Liver (tissue), 9 donors: ENCODE data around the gene TMEM255B. TPM values are rescaled to one million over a fixed set of nuclear protein-coding genes. Genes with fewer than 3 reads are reported as not detected.
"Not testable (repeated sequence)": the region's sequence is repeated elsewhere in the genome, so short reads cannot be mapped to it uniquely, and the experiment has no call there.

Source experiments
- DNase-seq: peaks from one replicate; pipeline ENCODE4 v3.0.0-alpha.2; 2017; ENCODE audit warnings: low spot score
- H3K27ac ChIP-seq, 2 donors: one replicate each; pipeline ENCODE4 v1.7.0; 2013; ENCODE audit warnings: inconsistent platforms in 2 of 2, low read length in 2 of 2, control low read depth in 1 of 2, low read depth in 1 of 2, mild to moderate bottlenecking in 1 of 2
- H3K27me3 ChIP-seq, 4 donors: one replicate each; pipeline versions ENCODE4 v1.6.1 to v1.7.0; 2013; ENCODE audit warnings: low read length in 3 of 4, inconsistent platforms in 1 of 4, mild to moderate bottlenecking in 1 of 4, moderate library complexity in 1 of 4; ENCODE audit not compliant: control insufficient read depth in 4 of 4, insufficient read depth in 4 of 4
- H3K36me3 ChIP-seq, 4 donors: one replicate each; pipeline versions ENCODE4 v1.6.1 to v1.7.0; 2013; ENCODE audit warnings: low read length in 3 of 4, mild to moderate bottlenecking in 3 of 4, low read depth in 1 of 4, moderate library complexity in 1 of 4; ENCODE audit not compliant: control insufficient read depth in 4 of 4, insufficient read depth in 3 of 4
- H3K4me1 ChIP-seq, 4 donors: one replicate each; pipeline versions ENCODE4 v1.6.1 to v1.7.0; 2013; ENCODE audit warnings: low read length in 3 of 4, mild to moderate bottlenecking in 3 of 4, moderate library complexity in 1 of 4; ENCODE audit not compliant: control insufficient read depth in 4 of 4, insufficient read depth in 4 of 4
- H3K4me3 ChIP-seq, 3 donors: one replicate each; pipeline versions ENCODE4 v1.6.1 to v1.7.0; 2013; ENCODE audit warnings: low read length in 3 of 3, control low read depth in 1 of 3, low read depth in 1 of 3, mild to moderate bottlenecking in 1 of 3
- H3K9ac ChIP-seq, 2 donors: one replicate each; pipeline ENCODE4 v1.7.0; 2013; ENCODE audit warnings: low read length in 2 of 2, mild to moderate bottlenecking in 2 of 2, moderate library complexity in 2 of 2, control low read depth in 1 of 2, low read depth in 1 of 2
- H3K9me3 ChIP-seq, 4 donors: one replicate each; pipeline versions ENCODE4 v1.6.1 to v1.7.0; 2013; ENCODE audit warnings: low read length in 3 of 4; ENCODE audit not compliant: control insufficient read depth in 4 of 4
- FOXA1 ChIP-seq: IDR thresholded peaks from 2 replicates; pipeline ENCODE4 v1.6.1; 2016; ENCODE audit warnings: antibody characterized with exemption
- FOXA2 ChIP-seq: IDR thresholded peaks from 2 replicates; pipeline ENCODE4 v1.6.1; 2016; ENCODE audit warnings: antibody characterized with exemption
- GABPA ChIP-seq, 2 donors: IDR thresholded peaks in 1 of 2; conservative IDR thresholded peaks in 1 of 2; 2 replicates each; pipeline ENCODE4 v1.6.1; 2016; ENCODE audit warnings: antibody characterized with exemption in 2 of 2, mild to moderate bottlenecking in 1 of 2, moderate library complexity in 1 of 2
- HNF4G ChIP-seq: IDR thresholded peaks from 2 replicates; pipeline ENCODE4 v1.6.1; 2016; ENCODE audit warnings: antibody characterized with exemption
- JUND ChIP-seq, 2 donors: IDR thresholded peaks; 2 replicates each; pipeline ENCODE4 v1.6.1; 2016; ENCODE audit warnings: antibody characterized with exemption in 2 of 2
- MAX ChIP-seq: IDR thresholded peaks from 2 replicates; pipeline ENCODE4 v1.6.1; 2016; ENCODE audit warnings: antibody characterized with exemption
- RAD21 ChIP-seq, 2 donors: IDR thresholded peaks; 2 replicates each; pipeline ENCODE4 v1.6.1; 2016; ENCODE audit warnings: antibody characterized with exemption in 2 of 2, mild to moderate bottlenecking in 2 of 2
- RXRA ChIP-seq, 2 donors: IDR thresholded peaks; 2 replicates each; pipeline ENCODE4 v1.6.1; 2017 to 2018; ENCODE audit warnings: antibody characterized with exemption in 2 of 2, mild to moderate bottlenecking in 1 of 2
- SP1 ChIP-seq: IDR thresholded peaks from 2 replicates; pipeline ENCODE4 v1.6.1; 2018; ENCODE audit warnings: antibody characterized with exemption, mild to moderate bottlenecking
- TAF1 ChIP-seq: conservative IDR thresholded peaks from 2 replicates; pipeline ENCODE4 v1.6.1; 2016; ENCODE audit warnings: antibody characterized with exemption, mild to moderate bottlenecking
- YY1 ChIP-seq: IDR thresholded peaks from 2 replicates; pipeline ENCODE4 v1.6.1; 2016; ENCODE audit warnings: antibody characterized with exemption, mild to moderate bottlenecking
- ZBTB33 ChIP-seq: IDR thresholded peaks from 2 replicates; pipeline ENCODE4 v1.6.1; 2016; ENCODE audit warnings: antibody characterized with exemption
- WGBS: extraction: QIAGEN DNeasy Blood & Tissue Kit; methylation state at CpG from one replicate; pipeline ENCODE4 v1.1.7; 2013; 5-methylcytosine and 5-hydroxymethylcytosine counted together
- polyA plus RNA-seq, 2 donors: library from polyadenylated mRNA; stranded (reverse) in 1 of 2; unstranded in 1 of 2; fragments of 200-250 nt in 1 of 2; fragments of >200 nt in 1 of 2; fragmentation: Nextera tagmentation in 1 of 2; extraction: Ambion mirVana in 1 of 2; gene quantifications; one replicate each; pipeline versions ENCODE4 v1.2.1 to v1.2.3, GENCODE V29; 2013 to 2015
- total RNA-seq, 2 donors: library from RNA; depleted of rRNA; stranded (reverse); fragments of >200 nt; gene quantifications; one replicate each; pipeline ENCODE4 v1.2.3, GENCODE V29; 2014
- TF ChIP-seq, protein P1 (sequence below): IDR thresholded peaks from 2 replicates; pipeline ENCODE4 v1.6.1; 2016; ENCODE audit warnings: antibody characterized with exemption, mild to moderate bottlenecking
- TF ChIP-seq, protein P2 (sequence below): IDR thresholded peaks from 2 replicates; pipeline ENCODE4 v1.6.1; 2016; ENCODE audit warnings: antibody characterized with exemption
- TF ChIP-seq, protein P3 (sequence below): fragments of 150-350 bp; IDR thresholded peaks from 2 replicates; pipeline ENCODE4 v1.5.1; 2017; ENCODE audit warnings: improper control_type of control experiment, low read depth, low read length; ENCODE audit not compliant: missing input control
- donor health status: healthy.
- donor health status: healthy.
- donor health status: healthy.
- donor health status: healthy.
- donor health status: healthy.

TMEM255B gene
- total and polyA plus RNA-seq, 4 donors: 0.37 to 8.6 (median 3.5) TPM

- H3K27ac ChIP-seq: no peak overlapping the region
- no peak overlapping the region for H3K9ac ChIP-seq
- DNase-seq: no peak
- H3K36me3 ChIP-seq: no peaks in the 10 kb centered on the region
- H3K4me3 ChIP-seq: no peak overlapping the region
- no peaks in the 10 kb centered on the region for H3K27me3 ChIP-seq
- no peak for TF ChIP-seq HNF4G
- TF ChIP-seq SP1: no peak
- TF ChIP-seq YY1: no peak
- no peak for TF ChIP-seq GABPA (IDR thresholded peaks at IDR 0.05 in 1 of 2, conservative IDR thresholded peaks at IDR 0.05 in 1 of 2)
- no peak for TF ChIP-seq ZBTB33
- TF ChIP-seq FOXA2: no peak
- TF ChIP-seq, protein P1, sequence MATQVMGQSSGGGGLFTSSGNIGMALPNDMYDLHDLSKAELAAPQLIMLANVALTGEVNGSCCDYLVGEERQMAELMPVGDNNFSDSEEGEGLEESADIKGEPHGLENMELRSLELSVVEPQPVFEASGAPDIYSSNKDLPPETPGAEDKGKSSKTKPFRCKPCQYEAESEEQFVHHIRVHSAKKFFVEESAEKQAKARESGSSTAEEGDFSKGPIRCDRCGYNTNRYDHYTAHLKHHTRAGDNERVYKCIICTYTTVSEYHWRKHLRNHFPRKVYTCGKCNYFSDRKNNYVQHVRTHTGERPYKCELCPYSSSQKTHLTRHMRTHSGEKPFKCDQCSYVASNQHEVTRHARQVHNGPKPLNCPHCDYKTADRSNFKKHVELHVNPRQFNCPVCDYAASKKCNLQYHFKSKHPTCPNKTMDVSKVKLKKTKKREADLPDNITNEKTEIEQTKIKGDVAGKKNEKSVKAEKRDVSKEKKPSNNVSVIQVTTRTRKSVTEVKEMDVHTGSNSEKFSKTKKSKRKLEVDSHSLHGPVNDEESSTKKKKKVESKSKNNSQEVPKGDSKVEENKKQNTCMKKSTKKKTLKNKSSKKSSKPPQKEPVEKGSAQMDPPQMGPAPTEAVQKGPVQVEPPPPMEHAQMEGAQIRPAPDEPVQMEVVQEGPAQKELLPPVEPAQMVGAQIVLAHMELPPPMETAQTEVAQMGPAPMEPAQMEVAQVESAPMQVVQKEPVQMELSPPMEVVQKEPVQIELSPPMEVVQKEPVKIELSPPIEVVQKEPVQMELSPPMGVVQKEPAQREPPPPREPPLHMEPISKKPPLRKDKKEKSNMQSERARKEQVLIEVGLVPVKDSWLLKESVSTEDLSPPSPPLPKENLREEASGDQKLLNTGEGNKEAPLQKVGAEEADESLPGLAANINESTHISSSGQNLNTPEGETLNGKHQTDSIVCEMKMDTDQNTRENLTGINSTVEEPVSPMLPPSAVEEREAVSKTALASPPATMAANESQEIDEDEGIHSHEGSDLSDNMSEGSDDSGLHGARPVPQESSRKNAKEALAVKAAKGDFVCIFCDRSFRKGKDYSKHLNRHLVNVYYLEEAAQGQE: no peak
- no peak for TF ChIP-seq TAF1
- no peak for TF ChIP-seq FOXA1
- no peaks in the 10 kb centered on the region for H3K9me3 ChIP-seq
- H3K4me1 ChIP-seq: peaks cover 0 to 3% (median 0%) of the 10 kb centered on the region in 4 donors
- WGBS: 95% methylated on average over 8 of the region's 9 CpGs
These were observed 14.0 kb upstream of the TMEM255B start for GRCh38 chr13:113745059-113745458.

DNA sequence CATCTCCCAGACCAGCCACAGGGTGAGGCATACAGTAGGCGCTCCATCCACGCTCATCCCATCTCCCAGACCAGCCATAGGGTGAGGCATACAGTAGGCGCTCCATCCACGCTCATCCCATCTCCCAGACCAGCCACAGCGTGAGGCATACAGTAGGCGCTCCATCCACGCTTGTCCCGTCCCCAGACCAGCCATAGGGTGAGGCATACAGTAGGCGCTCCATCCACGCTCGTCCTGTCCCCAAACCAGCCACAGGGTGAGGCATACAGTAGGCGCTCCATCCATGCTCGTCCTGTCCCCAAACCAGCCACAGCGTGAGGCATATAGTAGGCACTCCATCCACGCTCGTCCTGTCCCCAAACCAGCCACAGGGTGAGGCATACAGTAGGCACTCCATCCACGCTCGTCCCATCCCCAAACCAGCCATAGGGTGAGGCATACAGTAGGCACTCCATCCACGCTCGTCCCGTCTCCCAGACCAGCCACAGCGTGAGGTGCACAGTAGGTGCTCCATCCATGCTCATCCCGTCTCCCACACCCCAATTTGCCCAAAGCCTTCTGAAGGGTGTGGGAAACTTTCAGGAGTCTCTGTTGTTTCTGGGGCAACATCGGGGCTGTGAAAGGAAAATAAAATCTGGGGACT lies 13.4 kb upstream of the TMEM255B start:
- WGBS: 94% methylated on average over 24 of the region's 24 CpGs
- not testable (repeated sequence) for H3K9me3 ChIP-seq, H3K4me1 ChIP-seq, H3K9ac ChIP-seq, H3K27me3 ChIP-seq, H3K27ac ChIP-seq, DNase-seq, H3K4me3 ChIP-seq, H3K36me3 ChIP-seq

DNA sequence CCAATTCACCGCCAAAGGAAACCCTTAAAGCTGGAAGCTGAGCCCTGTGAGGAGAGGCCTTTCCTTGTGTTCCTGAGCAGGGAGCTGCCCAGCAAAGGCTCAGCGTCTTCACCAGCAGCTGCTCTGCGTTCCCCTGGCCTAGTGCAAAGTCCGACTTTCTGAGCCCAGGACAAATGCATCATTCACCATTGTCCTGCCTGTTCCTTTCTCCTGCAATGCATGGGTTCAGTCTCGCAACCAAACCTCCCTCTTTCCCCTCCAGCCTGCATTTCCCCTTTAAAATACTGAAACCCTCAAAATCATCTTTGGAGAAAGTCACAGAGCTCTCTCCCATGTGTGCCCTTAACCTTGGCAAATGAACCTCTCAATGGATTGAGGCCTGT lies 12.9 kb upstream of the TMEM255B start:
- Histone ChIP-seq H3K4me3 (no peak overlapping the region), H3K9me3 (no peaks in the 10 kb centered on the region), H3K4me1 (peaks cover 0 to 3% (median 0%) of the 10 kb centered on the region in 4 donors), H3K36me3 (no peaks in the 10 kb centered on the region), H3K9ac (no peak overlapping the region), H3K27me3 (no peaks in the 10 kb centered on the region), H3K27ac (no peak overlapping the region)
- DNase-seq: no peak
- WGBS: 77% methylated on average over 5 of the region's 5 CpGs
- TF ChIP-seq, protein P2, sequence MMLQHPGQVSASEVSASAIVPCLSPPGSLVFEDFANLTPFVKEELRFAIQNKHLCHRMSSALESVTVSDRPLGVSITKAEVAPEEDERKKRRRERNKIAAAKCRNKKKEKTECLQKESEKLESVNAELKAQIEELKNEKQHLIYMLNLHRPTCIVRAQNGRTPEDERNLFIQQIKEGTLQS: no peak
- TF ChIP-seq FOXA1: no peak
- TF ChIP-seq RXRA (IDR thresholded peaks at IDR 0.05): no peak
- TF ChIP-seq RAD21 (IDR thresholded peaks at IDR 0.05): no peak
- TF ChIP-seq, protein P1: no peak
- TF ChIP-seq TAF1: no peak
- TF ChIP-seq, protein P3, sequence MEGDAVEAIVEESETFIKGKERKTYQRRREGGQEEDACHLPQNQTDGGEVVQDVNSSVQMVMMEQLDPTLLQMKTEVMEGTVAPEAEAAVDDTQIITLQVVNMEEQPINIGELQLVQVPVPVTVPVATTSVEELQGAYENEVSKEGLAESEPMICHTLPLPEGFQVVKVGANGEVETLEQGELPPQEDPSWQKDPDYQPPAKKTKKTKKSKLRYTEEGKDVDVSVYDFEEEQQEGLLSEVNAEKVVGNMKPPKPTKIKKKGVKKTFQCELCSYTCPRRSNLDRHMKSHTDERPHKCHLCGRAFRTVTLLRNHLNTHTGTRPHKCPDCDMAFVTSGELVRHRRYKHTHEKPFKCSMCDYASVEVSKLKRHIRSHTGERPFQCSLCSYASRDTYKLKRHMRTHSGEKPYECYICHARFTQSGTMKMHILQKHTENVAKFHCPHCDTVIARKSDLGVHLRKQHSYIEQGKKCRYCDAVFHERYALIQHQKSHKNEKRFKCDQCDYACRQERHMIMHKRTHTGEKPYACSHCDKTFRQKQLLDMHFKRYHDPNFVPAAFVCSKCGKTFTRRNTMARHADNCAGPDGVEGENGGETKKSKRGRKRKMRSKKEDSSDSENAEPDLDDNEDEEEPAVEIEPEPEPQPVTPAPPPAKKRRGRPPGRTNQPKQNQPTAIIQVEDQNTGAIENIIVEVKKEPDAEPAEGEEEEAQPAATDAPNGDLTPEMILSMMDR: no peak
- no peak for TF ChIP-seq MAX
- no peak for TF ChIP-seq JUND (IDR thresholded peaks at IDR 0.05)
